Body of pancreas (tissue), 4 donors: Measurements from ENCODE around the gene BMP8B.

Experiments used
- CTCF ChIP-seq, 7 experiments: fragments of 450-650 bp in 4 of 7; fragments of 200-600 bp in 3 of 7; sonication (generic) in 3 of 7; IDR thresholded peaks; one replicate each; pipeline ENCODE4 v1.5.1; 2016 to 2019; ENCODE audit warnings: antibody characterized with exemption in 7 of 7
- POLR2A ChIP-seq, 3 donors: fragments of 450-650 bp; IDR thresholded peaks; one replicate each; pipeline ENCODE4 v1.6.1; 2016; ENCODE audit warnings: antibody characterized with exemption in 3 of 3, mild to moderate bottlenecking in 2 of 3

GRCh38 chr1:39729030-39729429 lies 59.6 kb downstream of the BMP8B start:
- no peak for TF ChIP-seq CTCF (IDR thresholded peaks at IDR 0.05)
- TF ChIP-seq POLR2A (IDR thresholded peaks at IDR 0.05) = no peak
